Esophagus squamous epithelium (tissue), 4 donors: ENCODE data around the gene HOXD4.

Experiments used
- CTCF ChIP-seq, 6 experiments: fragments of 450-650 bp in 4 of 6; fragments of 200-600 bp in 2 of 6; sonication (generic) in 2 of 6; IDR thresholded peaks; one replicate each; pipeline ENCODE4 v1.5.1; 2016 to 2019; ENCODE audit warnings: antibody characterized with exemption in 6 of 6, mild to moderate bottlenecking in 4 of 6, moderate library complexity in 4 of 6
- POLR2A ChIP-seq, 4 donors: fragments of 450-650 bp; IDR thresholded peaks; one replicate each; pipeline ENCODE4 v1.6.1; 2017; ENCODE audit warnings: antibody characterized with exemption in 4 of 4, mild to moderate bottlenecking in 4 of 4, moderate library complexity in 3 of 4

- TF ChIP-seq CTCF (IDR thresholded peaks at IDR 0.05), result no peak
- TF ChIP-seq POLR2A (IDR thresholded peaks at IDR 0.05), result no peak
These were observed 21.6 kb upstream of the HOXD4 start for GRCh38 chr2:176129813-176130146.
